Loucy (cell line): Measurements from ENCODE around the gene PGAP6.

Experiments
- EZH2phosphoT487 ChIP-seq: fragments of 200-600 bp; IDR thresholded peaks from 2 replicates; pipeline ENCODE4 v1.6.1; 2018; ENCODE audit warnings: antibody characterized with exemption, mild to moderate bottlenecking, moderate library complexity, borderline replicate concordance
- TF ChIP-seq, protein P1 (sequence below): fragments of 200-600 bp; sonication (generic); conservative IDR thresholded peaks from 2 replicates; pipeline ENCODE4 v1.5.1; 2014; ENCODE audit warnings: mild to moderate bottlenecking, antibody characterized with exemption, low read length

DNA sequence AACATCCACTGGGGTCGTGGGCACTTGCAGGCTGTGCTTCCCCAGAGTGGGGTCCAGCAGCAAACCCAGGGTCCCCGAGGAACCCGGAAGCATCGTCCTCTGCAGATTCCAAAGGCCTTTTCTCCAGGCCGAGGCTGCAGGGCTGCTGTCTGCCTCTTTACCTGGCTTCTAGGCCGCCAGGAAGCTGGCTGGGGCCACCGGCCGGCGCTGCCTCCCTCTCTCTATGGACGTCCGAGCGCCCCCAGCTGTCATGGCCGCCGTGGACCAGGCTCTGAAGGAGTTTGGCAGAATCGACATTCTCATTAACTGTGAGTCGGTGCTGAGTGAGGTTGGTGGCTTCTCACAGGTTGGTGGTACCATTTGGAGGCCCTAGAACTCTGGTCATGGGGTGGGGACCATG is 25.5 kb upstream of the PGAP6 start:
- TF ChIP-seq, protein P1, sequence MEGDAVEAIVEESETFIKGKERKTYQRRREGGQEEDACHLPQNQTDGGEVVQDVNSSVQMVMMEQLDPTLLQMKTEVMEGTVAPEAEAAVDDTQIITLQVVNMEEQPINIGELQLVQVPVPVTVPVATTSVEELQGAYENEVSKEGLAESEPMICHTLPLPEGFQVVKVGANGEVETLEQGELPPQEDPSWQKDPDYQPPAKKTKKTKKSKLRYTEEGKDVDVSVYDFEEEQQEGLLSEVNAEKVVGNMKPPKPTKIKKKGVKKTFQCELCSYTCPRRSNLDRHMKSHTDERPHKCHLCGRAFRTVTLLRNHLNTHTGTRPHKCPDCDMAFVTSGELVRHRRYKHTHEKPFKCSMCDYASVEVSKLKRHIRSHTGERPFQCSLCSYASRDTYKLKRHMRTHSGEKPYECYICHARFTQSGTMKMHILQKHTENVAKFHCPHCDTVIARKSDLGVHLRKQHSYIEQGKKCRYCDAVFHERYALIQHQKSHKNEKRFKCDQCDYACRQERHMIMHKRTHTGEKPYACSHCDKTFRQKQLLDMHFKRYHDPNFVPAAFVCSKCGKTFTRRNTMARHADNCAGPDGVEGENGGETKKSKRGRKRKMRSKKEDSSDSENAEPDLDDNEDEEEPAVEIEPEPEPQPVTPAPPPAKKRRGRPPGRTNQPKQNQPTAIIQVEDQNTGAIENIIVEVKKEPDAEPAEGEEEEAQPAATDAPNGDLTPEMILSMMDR: no peak
- no peak for TF ChIP-seq EZH2phosphoT487
